Measurements from ENCODE around the gene DUSP11.

Gene DUSP11

GRCh38 chr2:73779467-73780236, at the start of gene DUSP11 (continued):
- TF ChIP-seq ZNF449 (tag by site-specific recombination; IDR thresholded peaks at IDR 0.05) (no peak), ZNF549 (tag by site-specific recombination; IDR thresholded peaks at IDR 0.05) (no peak), ZNF473 (tag by site-specific recombination; IDR thresholded peaks at IDR 0.05) (no peak), CTCF (tag by site-specific recombination; IDR thresholded peaks at IDR 0.05) (peak; percentile 83), ZBTB8A (tag by site-specific recombination; IDR thresholded peaks at IDR 0.05) (no peak), ZSCAN16 (tag by site-specific recombination; IDR thresholded peaks at IDR 0.05) (no peak), YY2 (tag by site-specific recombination; IDR thresholded peaks at IDR 0.05) (no peak), ZNF211 (tag by site-specific recombination; IDR thresholded peaks at IDR 0.05; ENCODE audit: low read depth) (no peak), ZNF555 (tag by site-specific recombination; conservative IDR thresholded peaks at IDR 0.05) (no peak), ZNF585B (tag by site-specific recombination; IDR thresholded peaks at IDR 0.05) (no peak), ZFP37 (tag by site-specific recombination; IDR thresholded peaks at IDR 0.05) (no peak), ZNF121 (tag by site-specific recombination; IDR thresholded peaks at IDR 0.05) (no peak), ZNF837 (tag by site-specific recombination; IDR thresholded peaks at IDR 0.05) (no peak), ZNF704 (tag by site-specific recombination; IDR thresholded peaks at IDR 0.05) (no peak), ZNF610 (tag by site-specific recombination; IDR thresholded peaks at IDR 0.05; ENCODE audit: borderline replicate concordance) (no peak), ZBTB1 (tag by site-specific recombination; IDR thresholded peaks at IDR 0.05) (no peak), ZNF311 (tag by site-specific recombination; IDR thresholded peaks at IDR 0.05; ENCODE audit: borderline replicate concordance) (no peak), ZNF350 (tag by site-specific recombination; IDR thresholded peaks at IDR 0.05) (no peak), OVOL3 (tag by site-specific recombination; IDR thresholded peaks at IDR 0.05) (no peak), ZSCAN23 (tag by site-specific recombination; IDR thresholded peaks at IDR 0.05) (no peak), ZFP69B (tag by site-specific recombination; IDR thresholded peaks at IDR 0.05) (no peak), ZNF157 (tag by site-specific recombination; IDR thresholded peaks at IDR 0.05) (no peak), REST (tag by site-specific recombination; IDR thresholded peaks at IDR 0.05) (no peak)
- TF ChIP-seq, protein P1, sequence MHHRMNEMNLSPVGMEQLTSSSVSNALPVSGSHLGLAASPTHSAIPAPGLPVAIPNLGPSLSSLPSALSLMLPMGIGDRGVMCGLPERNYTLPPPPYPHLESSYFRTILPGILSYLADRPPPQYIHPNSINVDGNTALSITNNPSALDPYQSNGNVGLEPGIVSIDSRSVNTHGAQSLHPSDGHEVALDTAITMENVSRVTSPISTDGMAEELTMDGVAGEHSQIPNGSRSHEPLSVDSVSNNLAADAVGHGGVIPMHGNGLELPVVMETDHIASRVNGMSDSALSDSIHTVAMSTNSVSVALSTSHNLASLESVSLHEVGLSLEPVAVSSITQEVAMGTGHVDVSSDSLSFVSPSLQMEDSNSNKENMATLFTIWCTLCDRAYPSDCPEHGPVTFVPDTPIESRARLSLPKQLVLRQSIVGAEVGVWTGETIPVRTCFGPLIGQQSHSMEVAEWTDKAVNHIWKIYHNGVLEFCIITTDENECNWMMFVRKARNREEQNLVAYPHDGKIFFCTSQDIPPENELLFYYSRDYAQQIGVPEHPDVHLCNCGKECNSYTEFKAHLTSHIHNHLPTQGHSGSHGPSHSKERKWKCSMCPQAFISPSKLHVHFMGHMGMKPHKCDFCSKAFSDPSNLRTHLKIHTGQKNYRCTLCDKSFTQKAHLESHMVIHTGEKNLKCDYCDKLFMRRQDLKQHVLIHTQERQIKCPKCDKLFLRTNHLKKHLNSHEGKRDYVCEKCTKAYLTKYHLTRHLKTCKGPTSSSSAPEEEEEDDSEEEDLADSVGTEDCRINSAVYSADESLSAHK (tag by site-specific recombination; IDR thresholded peaks at IDR 0.05) = no peak
- TF ChIP-seq, protein P2, sequence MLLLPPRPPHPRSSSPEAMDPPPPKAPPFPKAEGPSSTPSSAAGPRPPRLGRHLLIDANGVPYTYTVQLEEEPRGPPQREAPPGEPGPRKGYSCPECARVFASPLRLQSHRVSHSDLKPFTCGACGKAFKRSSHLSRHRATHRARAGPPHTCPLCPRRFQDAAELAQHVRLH (tag by site-specific recombination; IDR thresholded peaks at IDR 0.05) = 0 out of 2 replicates have a peak, but pooled peaks have one; percentile 27

Measured in HEK293 (cell line).